NCI-H146 (cell line): ENCODE results near the gene CDH20.

Experiments
- DNase-seq: peaks from one replicate; lab custom pipeline; 2025; lab: John Stamatoyannopoulos, UW

CDH20 gene

DNA sequence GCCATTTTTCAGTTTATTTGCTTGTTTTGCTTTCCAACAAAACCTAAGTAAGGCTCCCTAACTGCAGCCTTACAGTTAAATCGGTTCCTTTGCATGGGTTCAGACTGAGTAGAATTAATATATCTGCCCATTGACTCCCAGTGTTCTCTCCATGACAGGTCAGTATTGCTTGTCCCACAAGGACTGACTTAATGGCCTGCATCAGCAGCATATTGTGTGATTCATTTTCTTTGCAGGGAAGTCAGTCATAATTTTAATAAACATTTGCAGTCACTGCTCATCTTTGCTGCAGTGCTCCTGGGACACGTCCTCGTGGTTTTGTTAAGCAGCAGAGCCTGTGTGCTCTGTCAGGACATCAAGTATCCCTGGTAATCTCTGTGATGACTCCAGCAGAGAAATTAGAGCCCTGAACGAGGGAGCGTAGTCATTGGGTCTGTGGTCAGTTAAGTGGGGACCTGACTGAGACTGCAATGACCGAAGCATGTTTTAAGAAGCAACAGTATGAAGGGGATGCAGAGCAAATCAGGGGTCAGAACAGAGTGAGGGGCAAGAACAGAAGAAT, 93.3 kb downstream of the CDH20 start:
- DNase-seq, result no peak

DNA sequence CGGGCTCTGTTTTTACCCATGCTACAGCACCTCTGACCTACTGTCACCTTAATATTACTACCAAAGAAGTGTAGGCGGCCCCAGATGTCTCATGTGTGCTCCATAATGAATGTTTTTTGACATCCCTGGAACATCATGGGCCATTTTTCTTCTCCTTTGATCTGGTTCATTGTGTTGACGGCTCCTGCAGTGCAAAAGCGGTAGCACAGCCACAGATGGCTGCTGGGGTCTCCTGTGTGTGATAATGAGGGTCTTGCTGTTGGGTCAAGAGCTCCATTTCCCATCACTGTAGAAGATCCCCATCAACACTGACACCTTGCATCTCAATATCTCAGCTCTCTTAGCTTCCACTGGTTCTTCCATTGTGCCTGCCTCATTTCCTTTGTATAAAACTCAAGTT, 95.0 kb downstream of the CDH20 start:
- DNase-seq, result no peak

DNA sequence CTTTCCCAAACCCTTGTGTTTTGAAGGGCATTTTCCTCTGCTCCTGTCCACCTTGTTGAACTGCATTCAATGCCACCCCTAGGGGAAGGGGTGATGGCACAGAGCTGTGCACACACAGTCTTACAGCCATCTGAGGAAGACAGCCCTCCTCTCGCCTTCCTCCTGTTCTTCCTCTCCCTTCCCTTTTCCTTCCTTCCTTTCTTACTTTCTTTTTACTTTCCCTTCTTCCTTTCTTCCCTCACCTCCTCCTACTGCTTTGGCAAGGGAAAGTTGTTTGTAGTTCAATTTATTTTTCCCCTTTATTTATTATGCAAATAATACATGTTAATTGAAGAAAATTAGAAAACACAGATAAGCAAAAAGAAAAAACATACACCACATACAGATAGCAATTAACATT, 99.4 kb downstream of the CDH20 start:
- no peak for DNase-seq

DNA sequence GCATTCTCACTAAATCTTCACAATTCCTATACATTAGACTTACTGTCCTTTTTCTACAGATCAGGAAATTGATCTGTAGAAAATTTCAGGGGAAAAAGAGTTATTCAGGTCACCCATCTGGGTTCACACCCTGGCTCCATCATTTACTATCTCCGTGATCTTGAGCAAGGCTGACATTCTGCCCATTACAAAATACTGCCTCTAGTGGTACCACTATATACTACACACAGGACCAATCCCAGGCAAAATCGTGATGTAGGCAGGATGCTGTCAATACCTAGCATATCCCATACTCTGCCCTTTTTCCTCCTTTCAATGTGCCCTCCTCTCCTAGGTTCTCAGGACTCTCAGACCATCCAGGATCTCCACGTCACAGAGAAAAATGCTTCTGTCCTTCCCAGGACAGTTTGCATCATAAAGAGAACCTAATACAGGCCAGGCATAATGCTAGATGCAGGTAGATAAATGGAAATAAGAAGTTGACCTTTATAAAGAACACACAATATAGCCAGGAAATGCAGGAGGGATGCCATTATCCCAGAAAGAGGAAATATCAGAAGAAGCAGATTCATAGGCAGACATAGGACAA, 101.9 kb downstream of the CDH20 start:
- peak; percentile 18 for DNase-seq

DNA sequence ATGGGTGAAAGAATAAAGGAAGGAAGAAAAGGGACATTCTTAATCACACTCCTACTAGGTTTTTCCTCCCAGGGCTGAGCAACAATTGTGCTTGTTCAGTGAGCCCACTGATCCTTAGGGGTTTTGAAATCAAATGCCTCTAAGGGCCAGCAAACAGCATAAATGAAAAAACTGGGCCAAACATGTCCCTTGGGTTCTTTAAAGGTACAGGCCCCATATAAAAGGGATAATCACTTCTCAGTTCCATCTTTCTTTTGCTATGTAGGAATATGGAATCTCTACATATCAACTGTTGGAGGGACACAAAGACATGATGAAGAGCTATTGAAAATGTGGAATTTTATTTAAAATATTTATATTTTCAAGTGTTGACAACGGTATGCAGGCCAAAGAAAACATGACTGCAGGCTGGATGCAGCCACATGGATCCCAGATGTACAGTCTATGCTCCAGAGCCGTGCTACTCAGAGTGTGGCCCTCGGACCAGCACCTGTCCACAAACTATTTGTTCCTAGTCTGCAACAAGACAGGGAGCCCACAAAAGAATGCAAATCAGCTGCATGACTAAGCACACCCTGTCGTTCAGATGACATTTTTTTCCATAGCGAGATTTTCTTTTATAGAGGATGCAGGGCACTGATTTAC, 110.0 kb downstream of the CDH20 start:
- no peak for DNase-seq

DNA sequence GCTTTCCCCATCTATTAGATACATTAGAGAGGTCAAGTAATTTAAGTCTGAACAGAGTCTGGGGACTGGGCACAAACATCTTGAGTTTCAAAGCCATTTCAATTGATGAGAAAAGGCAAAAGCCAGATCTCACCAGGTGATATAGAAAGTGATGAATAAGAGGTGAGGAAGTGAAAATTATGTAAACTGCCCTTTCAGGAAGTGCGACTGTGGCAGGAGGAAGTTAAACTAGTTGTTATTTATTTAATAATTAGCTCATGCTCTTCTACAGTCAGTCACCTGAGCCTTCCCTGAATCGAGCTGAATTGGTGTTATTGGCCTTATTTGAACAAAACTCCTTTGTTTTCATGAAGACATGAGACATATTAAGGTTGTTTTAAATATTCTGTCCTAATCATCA, 115.1 kb downstream of the CDH20 start:
- no peak for DNase-seq

DNA sequence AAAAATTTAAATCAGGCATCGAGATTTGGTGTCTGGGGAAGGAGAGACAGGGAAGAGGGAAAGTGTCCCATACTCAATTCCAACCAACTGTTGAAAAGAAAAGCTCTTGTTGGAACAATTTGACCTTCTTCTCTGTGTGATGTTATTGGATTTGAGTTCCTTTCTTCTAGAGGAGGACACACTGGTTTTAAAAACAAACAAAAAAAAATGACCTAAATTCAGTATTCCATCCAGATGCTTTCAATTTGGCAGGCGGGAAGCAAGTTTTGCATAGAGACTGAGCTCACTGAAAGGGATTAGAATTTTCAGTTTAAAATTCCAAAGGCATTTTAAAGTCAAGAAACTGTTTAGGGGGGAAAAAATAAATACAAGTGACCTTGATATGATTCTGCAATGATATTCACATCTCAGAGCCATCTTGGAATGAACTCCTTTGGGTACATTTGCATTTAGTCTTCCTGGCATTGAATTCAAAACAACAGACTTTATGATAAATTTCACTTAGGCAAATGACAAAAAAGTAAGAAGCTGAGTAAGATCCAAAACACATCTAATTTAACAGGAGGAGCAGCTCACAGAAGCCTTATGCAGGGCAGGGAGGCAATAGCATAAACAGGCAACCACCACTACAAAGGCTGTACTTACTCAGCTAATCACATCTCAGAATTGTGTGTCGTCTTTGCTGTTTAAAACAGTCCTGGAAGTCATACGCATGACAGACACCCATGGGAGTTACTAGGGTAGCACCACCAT, 126.8 kb downstream of the CDH20 start:
- DNase-seq, result no peak

DNA sequence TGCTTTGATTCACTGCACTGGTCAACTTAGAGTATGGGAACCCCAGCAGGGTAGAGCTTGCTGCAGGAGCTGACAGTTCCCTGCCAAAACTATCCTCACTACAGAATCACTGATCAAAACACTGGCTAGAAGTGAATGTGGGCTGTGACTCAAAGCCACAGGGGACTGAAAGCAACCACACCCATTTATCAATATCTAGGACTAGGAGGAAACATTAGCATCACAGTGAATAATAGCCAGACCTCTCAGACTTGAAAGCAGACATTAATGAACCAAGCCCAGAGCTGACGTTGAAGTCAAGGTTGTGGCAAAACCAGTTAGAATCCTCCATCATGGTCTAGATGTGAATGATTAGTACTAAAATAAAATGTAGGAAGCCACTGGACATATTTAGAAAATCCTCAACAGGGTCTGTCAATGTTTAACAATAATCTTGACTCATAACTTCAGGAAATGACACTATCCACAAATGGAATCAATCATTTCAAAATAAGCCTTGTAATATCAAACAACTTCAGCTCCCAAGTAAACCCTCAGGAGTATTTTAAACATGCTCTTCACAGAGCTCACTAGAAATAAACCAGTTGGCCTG, 131.4 kb downstream of the CDH20 start:
- DNase-seq, result peak; percentile 59

DNA sequence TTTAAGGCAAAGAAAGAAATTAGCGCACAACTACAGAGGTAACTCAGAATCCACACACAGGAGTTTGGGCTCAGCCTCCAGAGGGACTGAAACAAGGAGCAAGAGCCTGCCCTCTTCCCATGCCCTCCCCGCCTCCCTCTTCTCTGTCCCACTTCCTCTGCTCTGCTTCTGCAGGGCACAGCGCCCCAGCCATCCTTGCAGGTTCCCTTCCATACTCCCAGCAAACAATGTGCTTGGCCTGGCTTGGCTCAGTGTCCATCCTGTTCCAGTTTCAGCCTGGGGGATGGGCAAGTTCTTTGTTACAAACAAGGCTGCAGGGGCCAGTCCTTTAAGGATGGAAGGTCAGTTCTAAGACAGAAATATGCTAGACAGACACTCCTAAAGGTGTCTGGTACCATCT, 133.5 kb downstream of the CDH20 start:
- no peak for DNase-seq

DNA sequence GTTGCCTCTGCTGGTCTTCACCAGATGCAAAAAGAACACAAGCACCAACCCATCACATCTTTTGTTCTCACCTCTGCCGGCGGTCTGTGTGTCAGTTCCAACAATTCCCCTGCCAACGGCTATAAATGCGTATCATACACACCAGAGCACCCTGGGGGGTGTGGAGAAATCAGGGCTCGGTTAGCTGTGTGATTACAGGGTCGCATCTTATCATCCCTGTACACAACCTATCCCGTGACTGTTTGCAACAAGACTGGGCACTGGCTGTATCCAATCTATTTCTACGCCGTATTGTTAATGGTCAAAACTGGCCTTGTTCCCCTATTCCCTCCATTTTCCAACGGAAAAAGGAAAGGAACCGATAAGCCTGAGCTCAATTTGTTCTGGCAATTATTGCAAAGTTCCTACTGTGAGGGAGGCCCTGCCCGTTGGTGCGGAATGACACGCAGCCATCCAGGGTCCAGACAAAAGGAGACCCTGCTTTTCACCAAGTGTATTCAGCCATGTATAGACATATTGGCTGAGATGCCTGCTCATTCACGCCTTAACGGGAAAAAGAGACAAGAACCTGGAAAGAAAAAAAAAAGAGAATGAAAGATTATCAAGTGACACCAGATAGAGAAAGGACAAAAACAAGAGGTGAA, 136.9 kb downstream of the CDH20 start:
- DNase-seq, result peak; percentile 94

DNA sequence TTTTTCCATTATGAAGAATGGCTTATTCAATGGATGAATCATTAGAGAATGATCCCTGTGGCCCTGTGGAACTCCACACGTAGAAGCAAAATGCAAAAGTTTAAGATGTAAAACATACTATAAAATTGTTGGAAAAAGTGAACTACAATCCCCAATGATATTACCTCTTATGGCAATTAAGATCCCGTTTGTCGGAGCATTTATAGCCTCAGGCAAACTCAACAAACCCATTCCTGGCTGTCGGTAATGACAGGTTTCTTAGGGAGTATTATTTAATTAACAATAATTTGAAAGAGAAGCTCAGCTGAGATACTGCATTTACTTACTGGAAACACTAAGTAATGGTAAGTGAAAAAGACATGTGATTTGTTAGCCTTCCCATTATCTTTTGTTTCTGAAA, 138.3 kb downstream of the CDH20 start:
- DNase-seq, result peak; percentile 83

DNA sequence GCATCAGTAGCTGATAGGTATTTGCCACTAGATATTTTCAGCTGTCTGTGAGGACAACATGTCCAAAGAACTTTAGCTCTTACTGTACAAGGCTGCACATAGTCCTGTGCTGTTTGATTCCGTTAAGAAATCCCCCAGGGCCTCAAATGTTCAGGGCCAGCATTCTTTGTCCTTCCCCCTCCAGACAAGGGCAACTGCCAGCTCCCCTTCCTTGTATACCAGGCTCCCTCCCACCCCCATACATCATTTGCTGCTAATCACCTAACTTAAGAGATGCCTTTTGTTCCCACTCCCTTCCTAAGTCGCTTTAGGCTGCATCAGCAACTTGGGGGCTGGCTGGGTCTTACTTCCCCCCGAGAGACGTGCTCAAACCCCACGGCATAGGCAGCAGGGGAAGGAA, 138.7 kb downstream of the CDH20 start:
- no peak for DNase-seq

DNA sequence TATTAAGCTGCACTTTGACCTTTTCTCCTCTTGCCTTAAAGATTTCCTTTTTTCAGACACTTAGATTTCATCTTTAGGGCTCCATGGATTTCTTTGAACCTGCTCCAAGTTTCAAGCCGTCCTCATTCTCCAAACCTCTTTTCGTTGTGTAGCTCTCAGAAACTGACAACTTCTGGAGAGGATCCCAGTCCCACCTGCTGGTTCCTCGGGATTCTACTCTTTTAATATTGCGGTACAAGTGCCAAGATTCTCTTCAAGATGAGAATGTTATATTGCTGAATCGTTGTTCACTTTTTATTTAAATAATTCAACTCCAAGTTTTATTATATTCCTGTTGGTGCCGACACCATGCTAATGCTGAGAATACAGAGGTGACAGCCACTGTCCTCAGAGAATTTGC, 141.1 kb downstream of the CDH20 start:
- no peak for DNase-seq

DNA sequence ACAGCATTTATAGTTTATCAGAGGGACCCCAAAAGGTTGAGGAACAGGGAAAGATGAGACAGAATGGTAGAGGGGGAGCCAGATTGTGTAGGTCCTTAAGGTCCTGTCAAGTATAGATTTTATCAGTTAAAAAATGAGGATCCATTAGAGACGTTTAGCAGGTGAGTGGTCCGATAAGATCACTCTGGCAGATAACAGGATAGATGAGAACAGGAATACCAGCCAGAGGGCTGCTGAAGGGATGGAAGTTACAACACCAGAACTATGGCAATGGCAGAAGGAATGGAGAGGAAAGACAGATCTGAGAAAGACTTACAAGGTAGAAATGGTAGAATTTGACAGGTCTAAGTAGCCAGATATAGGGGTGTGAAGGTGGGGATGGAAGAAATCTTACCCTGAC, 141.7 kb downstream of the CDH20 start:
- DNase-seq, result no peak

DNA sequence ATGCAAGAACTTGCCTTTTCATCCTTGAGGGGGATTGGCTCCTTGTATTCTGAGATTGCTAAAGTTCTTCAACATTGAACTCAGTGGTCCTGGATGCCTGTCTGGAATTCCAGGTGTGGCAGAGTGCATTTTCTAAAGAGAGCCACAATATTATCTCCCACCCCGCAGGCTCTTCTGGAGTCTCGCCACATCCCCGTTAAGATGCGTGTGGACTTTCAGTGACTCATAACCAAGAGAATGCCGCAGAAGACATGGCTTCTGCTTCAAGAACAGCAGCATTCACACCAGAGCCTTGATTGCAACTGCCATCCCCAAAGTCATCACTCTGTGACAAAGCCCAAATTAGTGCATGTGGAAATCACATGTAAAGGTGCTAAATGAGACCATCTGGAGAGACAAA, 142.7 kb downstream of the CDH20 start:
- no peak for DNase-seq

DNA sequence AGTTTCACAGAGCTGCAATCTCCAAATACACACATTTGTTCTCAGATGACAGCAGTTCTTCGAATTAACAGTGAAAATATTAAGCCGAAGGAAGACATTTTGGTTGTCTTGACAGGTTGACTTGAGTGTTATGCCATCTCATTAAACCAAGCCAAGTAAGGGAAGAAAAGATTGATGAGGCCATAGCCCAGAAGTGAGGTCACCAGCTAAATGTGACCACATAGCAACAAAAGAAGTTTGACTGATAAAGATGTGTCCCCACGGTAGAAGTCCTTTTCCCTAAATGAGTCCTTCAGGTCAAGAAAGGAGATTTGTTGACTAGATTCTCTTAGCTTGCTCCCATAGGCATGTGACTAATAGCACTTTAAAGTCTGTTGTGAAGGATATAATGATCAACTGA, 156.1 kb downstream of the CDH20 start:
- no peak for DNase-seq

DNA sequence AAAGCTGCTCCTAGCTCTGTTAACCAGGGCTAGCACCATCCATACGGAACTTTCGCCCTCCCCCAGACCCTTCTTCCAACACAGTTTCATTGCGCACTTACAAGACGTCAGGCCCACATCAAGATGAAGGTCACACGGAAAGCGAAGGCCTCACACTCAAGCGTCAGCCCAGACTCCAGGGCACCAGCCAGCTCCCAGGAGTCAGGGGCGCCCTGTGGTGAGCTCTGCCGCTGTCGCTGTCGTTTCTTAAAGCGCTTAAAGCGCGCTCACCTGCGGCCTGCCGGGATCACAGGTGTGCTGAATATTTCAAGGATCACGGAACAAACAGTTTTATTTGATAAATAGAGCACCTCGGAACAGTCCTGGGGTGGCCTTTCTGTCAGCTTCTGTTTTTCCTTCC, 163.1 kb downstream of the CDH20 start:
- DNase-seq, result peak; percentile 61

DNA sequence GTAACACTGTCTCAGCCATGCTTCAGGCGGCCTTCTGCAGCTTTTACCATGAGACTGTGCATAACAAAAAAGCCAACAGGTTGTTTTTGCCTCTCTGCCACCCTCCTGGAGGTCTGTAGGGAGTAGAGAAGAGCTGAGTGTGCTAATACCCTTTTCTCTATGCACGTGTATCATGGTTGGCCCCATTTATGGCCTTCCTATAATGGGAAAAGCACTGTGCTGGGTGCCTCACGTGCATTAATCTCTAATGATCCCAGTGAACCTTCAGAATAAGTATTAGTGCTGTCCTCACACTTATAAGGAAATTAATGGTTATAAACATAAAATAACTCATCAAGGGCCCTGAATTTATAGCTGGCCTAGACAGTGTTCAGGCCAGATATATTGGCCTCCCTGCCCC, 164.2 kb downstream of the CDH20 start:
- DNase-seq, result no peak

DNA sequence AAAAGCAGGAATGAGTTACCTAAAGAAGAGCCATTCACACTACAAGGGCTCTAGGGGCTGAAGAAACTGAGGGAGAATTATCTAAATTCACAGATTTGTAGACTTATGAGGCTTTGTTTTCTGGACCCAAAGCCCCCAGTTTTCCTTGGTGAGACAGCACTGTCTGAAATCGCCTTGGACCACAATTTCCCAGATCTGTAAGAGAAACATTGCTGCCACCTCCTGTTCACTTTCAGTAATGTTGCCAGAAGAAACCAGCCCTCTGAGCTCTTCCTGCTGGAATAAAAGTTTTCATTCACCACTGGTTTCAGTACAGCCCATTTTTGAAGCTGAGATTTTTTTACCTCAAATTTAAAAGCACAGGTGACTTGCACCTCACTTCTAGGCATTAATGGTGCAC, 169.2 kb downstream of the CDH20 start:
- DNase-seq, result peak; percentile 74

DNA sequence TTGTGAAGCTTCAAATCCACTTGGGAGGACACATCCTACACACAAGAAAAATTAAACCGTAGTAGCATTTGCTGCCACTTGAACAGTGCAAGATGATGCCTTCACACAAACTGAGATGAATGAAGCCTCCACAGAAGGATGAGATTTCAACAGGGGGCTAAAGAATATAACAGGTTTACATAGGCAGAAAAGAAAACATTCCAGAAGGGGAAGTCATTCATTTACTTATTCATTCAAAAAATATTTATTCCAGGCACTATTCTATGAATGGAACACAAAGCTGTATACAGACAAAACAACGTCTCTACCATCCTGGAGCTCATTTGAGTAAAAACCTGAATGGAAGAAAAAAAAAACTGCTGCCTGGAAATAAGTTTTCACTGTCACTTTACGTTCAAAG, 170.5 kb downstream of the CDH20 start:
- no peak for DNase-seq

DNA sequence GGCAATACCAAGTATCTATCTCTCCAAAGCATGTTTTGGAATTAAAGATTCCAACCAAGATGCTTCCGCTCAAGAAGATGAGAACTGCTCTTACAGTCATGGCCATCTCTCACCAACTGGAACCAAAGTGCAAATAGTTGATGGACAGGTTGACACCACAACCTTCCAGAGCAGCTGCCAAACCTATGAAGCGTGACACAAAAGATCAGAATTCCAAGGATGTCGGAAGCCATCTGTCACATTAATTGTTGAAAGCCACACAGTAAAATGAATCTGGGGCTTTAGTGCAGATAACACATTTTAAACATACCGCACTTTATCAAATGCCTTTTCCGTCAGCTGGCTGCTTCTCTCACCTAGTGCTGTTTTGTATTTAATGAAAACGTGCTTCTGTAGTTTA, 195.7 kb downstream of the CDH20 start:
- DNase-seq, result peak; percentile 34

DNA sequence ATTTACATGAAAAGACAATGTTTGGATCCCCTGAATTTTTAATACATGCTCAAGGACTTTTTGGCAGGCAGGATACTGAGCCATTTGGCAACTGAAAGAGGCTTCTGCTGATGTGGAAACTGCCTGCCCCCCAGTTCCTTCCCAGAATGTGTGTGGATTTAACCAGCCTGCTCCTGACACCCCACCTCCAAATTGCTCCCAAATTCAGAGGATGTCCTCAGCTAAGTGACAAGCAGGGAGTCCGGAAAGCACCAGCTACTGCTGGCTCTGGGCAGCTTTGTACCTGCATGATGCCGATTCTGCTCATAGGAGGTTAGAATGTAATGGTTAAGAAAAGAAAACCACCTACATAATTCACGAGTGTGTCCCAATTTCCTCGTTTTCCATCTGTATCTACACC, 197.5 kb downstream of the CDH20 start:
- no peak for DNase-seq
